A549 (cell line): Measurements from ENCODE around the gene VDR.

Source experiments
- EP300 ChIP-seq, 2 experiments: fragments of >200 bp; sonication (Bioruptor Twin); formaldehyde crosslinking; IDR thresholded peaks; 2 replicates in 1 of 2; 3 replicates in 1 of 2; pipeline ENCODE4 v1.6.1; 2016 to 2017
- JUN ChIP-seq, 2 experiments: fragments of >200 bp; sonication (Bioruptor Twin); formaldehyde crosslinking; IDR thresholded peaks; 2 replicates in 1 of 2; 3 replicates in 1 of 2; pipeline ENCODE4 v1.6.1; 2016 to 2017
- POLR2A ChIP-seq: IDR thresholded peaks from 2 replicates; pipeline ENCODE4 v1.6.1; 2012; ENCODE audit warnings: mild to moderate bottlenecking, low read length
- RAD21 ChIP-seq, 2 experiments: fragments of >200 bp in 1 of 2; sonication (Bioruptor Twin) in 1 of 2; formaldehyde crosslinking in 1 of 2; IDR thresholded peaks in 1 of 2; conservative IDR thresholded peaks in 1 of 2; 2 replicates in 1 of 2; 3 replicates in 1 of 2; pipeline ENCODE4 v1.6.1; 2012 to 2018; ENCODE audit warnings: inconsistent platforms in 1 of 2
- RCOR1 ChIP-seq: fragments of 150-350 bp; IDR thresholded peaks from 2 replicates; pipeline ENCODE4 v1.6.1; 2014; ENCODE audit warnings: antibody characterized with exemption, low read length, low read depth
- TF ChIP-seq, protein P1 (sequence below): fragments of >200 bp; sonication (Bioruptor Twin); formaldehyde crosslinking; IDR thresholded peaks from 3 replicates; pipeline ENCODE4 v1.5.1; 2016

DNA sequence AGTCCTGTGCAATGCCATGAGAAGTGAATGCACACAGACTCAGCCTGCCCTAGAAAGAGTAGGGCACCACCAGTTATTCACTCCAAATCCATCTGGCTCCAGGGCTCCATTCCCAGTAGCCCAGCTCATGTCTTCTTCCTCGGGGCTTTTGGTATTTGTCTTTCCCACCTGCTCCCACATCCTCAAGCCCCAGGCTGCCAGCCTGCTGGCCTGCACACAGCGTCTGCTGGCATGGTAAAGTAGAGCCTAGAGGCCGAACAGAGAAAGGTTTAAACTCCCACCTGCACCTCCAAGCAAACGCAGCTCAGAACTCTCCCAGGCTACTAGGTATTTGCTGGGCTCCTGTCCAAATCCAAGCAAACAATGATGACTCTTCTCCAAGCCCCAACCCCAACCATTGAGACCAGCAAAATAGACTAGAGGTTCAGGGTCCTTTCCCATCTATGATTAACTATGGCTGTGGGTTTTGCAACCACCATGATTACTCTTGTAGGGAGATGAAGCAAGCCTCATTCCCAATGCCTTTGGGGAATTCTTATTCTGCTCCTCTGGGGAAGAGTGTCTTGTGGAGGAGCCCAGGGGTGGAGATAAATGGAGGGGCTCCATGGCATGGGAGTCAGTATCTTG is 5.2 kb upstream of the VDR start:
- no peak for TF ChIP-seq POLR2A
- TF ChIP-seq RAD21 (conservative IDR thresholded peaks at IDR 0.05 in 1 of 2, IDR thresholded peaks at IDR 0.05 in 1 of 2): no peak
- TF ChIP-seq, protein P1, sequence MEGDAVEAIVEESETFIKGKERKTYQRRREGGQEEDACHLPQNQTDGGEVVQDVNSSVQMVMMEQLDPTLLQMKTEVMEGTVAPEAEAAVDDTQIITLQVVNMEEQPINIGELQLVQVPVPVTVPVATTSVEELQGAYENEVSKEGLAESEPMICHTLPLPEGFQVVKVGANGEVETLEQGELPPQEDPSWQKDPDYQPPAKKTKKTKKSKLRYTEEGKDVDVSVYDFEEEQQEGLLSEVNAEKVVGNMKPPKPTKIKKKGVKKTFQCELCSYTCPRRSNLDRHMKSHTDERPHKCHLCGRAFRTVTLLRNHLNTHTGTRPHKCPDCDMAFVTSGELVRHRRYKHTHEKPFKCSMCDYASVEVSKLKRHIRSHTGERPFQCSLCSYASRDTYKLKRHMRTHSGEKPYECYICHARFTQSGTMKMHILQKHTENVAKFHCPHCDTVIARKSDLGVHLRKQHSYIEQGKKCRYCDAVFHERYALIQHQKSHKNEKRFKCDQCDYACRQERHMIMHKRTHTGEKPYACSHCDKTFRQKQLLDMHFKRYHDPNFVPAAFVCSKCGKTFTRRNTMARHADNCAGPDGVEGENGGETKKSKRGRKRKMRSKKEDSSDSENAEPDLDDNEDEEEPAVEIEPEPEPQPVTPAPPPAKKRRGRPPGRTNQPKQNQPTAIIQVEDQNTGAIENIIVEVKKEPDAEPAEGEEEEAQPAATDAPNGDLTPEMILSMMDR: no peak
- no peak for TF ChIP-seq EP300 (IDR thresholded peaks at IDR 0.05)
- TF ChIP-seq JUN (IDR thresholded peaks at IDR 0.05): no peak
- TF ChIP-seq RCOR1: no peak
